B cell (primary cell): ENCODE results near the gene MAP3K13. TPM values are rescaled to one million over a fixed set of nuclear protein-coding genes. Genes with fewer than 3 reads are reported as not detected.

Source experiments
- ATAC-seq: fragments of 200-7000 bp; cut with Tn5 transposase; one replicate; pipeline ENCODE4 v1.10.0; 2021; ENCODE audit warnings: low read depth, mild to moderate bottlenecking, moderate number of reproducible peaks, moderate library complexity
- CTCF ChIA-PET: fragments of 350-600 bp; sonication (Branson Sonifier 250); formaldehyde crosslinking; loops from one replicate; lab custom pipeline; 2021; ENCODE audit warnings: antibody characterized with exemption, inconsistent platforms; lab: Charles Lee
- POLR2A ChIA-PET: fragments of 350-600 bp; sonication (Branson Sonifier 250); formaldehyde crosslinking; loops from one replicate; lab custom pipeline; 2021; ENCODE audit warnings: antibody characterized with exemption; lab: Charles Lee
- DNase-seq: peaks from one replicate; pipeline ENCODE4 v3.0.0; 2013
- H2AFZ ChIP-seq: 2 replicates; pipeline ENCODE4 v1.6.1; 2012; ENCODE audit warnings: mild to moderate bottlenecking, low read depth, low read length; ENCODE audit not compliant: insufficient read depth, poor library complexity, severe bottlenecking
- H3K27ac ChIP-seq, 2 donors: 1 replicate in 1 of 2; 2 replicates in 1 of 2; pipeline ENCODE4 v1.5.1; 2012 to 2013; ENCODE audit warnings: low read length in 2 of 2, mild to moderate bottlenecking in 2 of 2, moderate library complexity in 1 of 2
- H3K27me3 ChIP-seq, 4 experiments: fragments of 200-600 bp in 1 of 4; sonication (generic) in 1 of 4; replicated peaks in 1 of 4; 1 replicate in 2 of 4; 2 replicates in 2 of 4; pipeline versions ENCODE4 v1.6.1 to v1.7.0; 2013 to 2016; ENCODE audit warnings: low read length in 3 of 4, mild to moderate bottlenecking in 2 of 4, mixed read lengths in 1 of 4, moderate library complexity in 1 of 4; ENCODE audit not compliant: insufficient read depth in 4 of 4, control insufficient read depth in 3 of 4; ENCODE audit errors: control extremely low read depth in 1 of 4
- H3K36me3 ChIP-seq, 2 experiments: replicated peaks in 1 of 2; 1 replicate in 1 of 2; 2 replicates in 1 of 2; pipeline versions ENCODE4 v1.6.1 to v1.7.1; 2013; ENCODE audit warnings: low read length in 1 of 2; ENCODE audit not compliant: insufficient read depth in 2 of 2, control insufficient read depth in 1 of 2; ENCODE audit errors: control extremely low read depth in 1 of 2, extremely low read depth in 1 of 2
- H3K4me1 ChIP-seq, 2 donors: fragments of 200-600 bp in 1 of 2; sonication (generic) in 1 of 2; 1 replicate in 1 of 2; 2 replicates in 1 of 2; pipeline versions ENCODE4 v1.5.1 to v1.6.1; 2013 to 2017; ENCODE audit warnings: low read length in 2 of 2; ENCODE audit not compliant: control insufficient read depth in 2 of 2, insufficient read depth in 2 of 2
- H3K4me2 ChIP-seq: replicated peaks from 2 replicates; pipeline ENCODE3; 2012; ENCODE audit warnings: mild to moderate bottlenecking, low read depth, low read length; ENCODE audit not compliant: poor library complexity, severe bottlenecking
- H3K4me3 ChIP-seq, 5 experiments: fragments of 200-600 bp in 1 of 5; sonication (generic) in 1 of 5; 1 replicate in 3 of 5; 2 replicates in 2 of 5; pipeline versions ENCODE4 v1.5.1 to v1.7.0; 2011 to 2016; ENCODE audit warnings: low read length in 4 of 5, mild to moderate bottlenecking in 4 of 5, low read depth in 2 of 5, control low read depth in 1 of 5, moderate library complexity in 1 of 5; ENCODE audit not compliant: insufficient read depth in 1 of 5; ENCODE audit errors: control extremely low read depth in 1 of 5, extremely low read depth in 1 of 5
- H3K79me2 ChIP-seq: fragments of 200-600 bp; sonication (generic); one replicate; pipeline ENCODE4 v1.6.0; 2016; ENCODE audit warnings: low read length; ENCODE audit not compliant: control insufficient read depth, insufficient read depth
- H3K9ac ChIP-seq: fragments of 200-600 bp; sonication (generic); 2 replicates; pipeline ENCODE4 v1.6.1; 2017; ENCODE audit warnings: mild to moderate bottlenecking, low read length, moderate library complexity
- H3K9me3 ChIP-seq, 3 donors: one replicate each; pipeline versions ENCODE4 v1.6.1 to v1.7.1; 2013; ENCODE audit warnings: low read length in 2 of 3; ENCODE audit not compliant: control insufficient read depth in 2 of 3, insufficient read depth in 1 of 3; ENCODE audit errors: control extremely low read depth in 1 of 3
- H4K20me1 ChIP-seq: 2 replicates; pipeline ENCODE4 v1.6.0; 2012; ENCODE audit warnings: mild to moderate bottlenecking, low read length; ENCODE audit not compliant: insufficient read depth, control insufficient read depth, poor library complexity, severe bottlenecking
- H3K27ac Mint-ChIP-seq: one replicate; pipeline ENCODE4 v1.8.0; 2021; ENCODE audit warnings: mixed read lengths
- H3K27me3 Mint-ChIP-seq: one replicate; pipeline ENCODE4 v1.8.0; 2021; ENCODE audit warnings: mixed read lengths
- H3K4me1 Mint-ChIP-seq: one replicate; pipeline ENCODE4 v1.8.0; 2021; ENCODE audit warnings: mixed read lengths
- H3K4me3 Mint-ChIP-seq: one replicate; pipeline ENCODE4 v1.8.0; 2021; ENCODE audit warnings: mixed read lengths
- H3K9me3 Mint-ChIP-seq: one replicate; pipeline ENCODE4 v1.8.0; 2022; ENCODE audit warnings: mixed read lengths; ENCODE audit not compliant: insufficient read depth
- CTCF ChIP-seq: fragments of 200-600 bp; IDR thresholded peaks from one replicate; pipeline ENCODE4 v1.8.0; 2022; ENCODE audit warnings: antibody characterized with exemption, mild to moderate bottlenecking
- EZH2 ChIP-seq: IDR thresholded peaks from 2 replicates; pipeline ENCODE4 v1.6.1; 2012; ENCODE audit warnings: borderline replicate concordance, low read depth, mild to moderate bottlenecking, moderate library complexity, low read length; ENCODE audit not compliant: insufficient read depth, poor library complexity, severe bottlenecking
- WGBS: methylation state at CpG from one replicate; pipeline ENCODE4 v1.1.5; 2013; ENCODE audit warnings: missing lambda C conversion rate; ENCODE audit not compliant: insufficient coverage; 5-methylcytosine and 5-hydroxymethylcytosine counted together
- intact Hi-C: fragments of 100-400 bp; cut with micrococcal nuclease; formaldehyde crosslinking; loops from one replicate; pipeline ENCODE4 v1.10.0; 2022
- polyA plus RNA-seq: library from polyadenylated mRNA; depleted of rRNA; stranded (reverse); fragments of >200 nt; gene quantifications from 2 replicates; pipeline ENCODE4 v1.2.3, GENCODE V29; 2012
- total RNA-seq, 2 donors: library from RNA; stranded (reverse); fragments of 120-200 nt in 1 of 2; gene quantifications; 1 replicate in 1 of 2; 2 replicates in 1 of 2; pipeline versions ENCODE4 v1.2.3 to v1.2.4, GENCODE V29; 2013 to 2022

Gene MAP3K13
- total and polyA plus RNA-seq, 2 donors (not counting 1 experiment from before 2014, with no cell fraction given), result 5.7 to 9.2 TPM

DNA sequence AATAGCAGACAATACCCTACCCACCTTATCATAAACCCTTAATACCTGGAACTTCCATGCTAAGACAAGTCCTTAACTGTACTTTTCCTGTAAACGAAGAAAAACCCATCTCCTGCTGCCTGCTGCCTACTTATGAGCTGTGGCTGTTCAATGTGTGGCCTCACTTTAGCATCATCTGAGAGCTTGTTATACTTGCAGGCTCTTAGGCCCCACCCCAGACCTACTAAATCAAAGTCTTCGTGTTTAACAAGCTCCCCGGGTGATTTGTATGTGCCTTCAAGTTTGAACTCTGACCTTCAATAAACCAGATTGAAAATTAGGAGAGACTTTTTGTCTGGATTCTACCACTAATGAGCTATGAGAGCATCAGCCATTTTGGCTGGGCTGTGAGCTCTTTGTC lies 106.6 kb downstream of the MAP3K13 start:
- 90% methylated on average over 2 of the region's 3 CpGs for WGBS
- no peaks in the 10 kb centered on the region for H3K9me3 ChIP-seq
- no peaks in the 10 kb centered on the region for H3K79me2 ChIP-seq
- no peaks in the 10 kb centered on the region for H4K20me1 ChIP-seq
- POLR2A ChIA-PET, result interaction anchor here (0.6 kb wide), 1 partner anchor 1721 kb away, joined by 3 read pairs; no protein-coding TSS in a partner anchor
- Mint-ChIP-seq H3K27me3 (no peaks in the 10 kb centered on the region), H3K27ac (no peak overlapping the region), H3K4me3 (no peak overlapping the region), H3K4me1 (peaks cover 7% of the 10 kb centered on the region), H3K9me3 (no peaks in the 10 kb centered on the region)
- CTCF ChIA-PET, result no interaction called here
- ATAC-seq, result no peak
- no peak overlapping the region for H2AFZ ChIP-seq
- DNase-seq, result no peak
- no peak overlapping the region for H3K4me2 ChIP-seq
- no peak overlapping the region for H3K4me3 ChIP-seq
- no peaks in the 10 kb centered on the region for H3K27me3 ChIP-seq
- no peak overlapping the region for H3K9ac ChIP-seq
- H3K36me3 ChIP-seq, result no peaks in the 10 kb centered on the region
- peaks cover 0 to 6% of the 10 kb centered on the region in 2 donors for H3K4me1 ChIP-seq
- intact Hi-C loops, result no loop called here
- TF ChIP-seq CTCF (no peak), EZH2 (no peak)
- H3K27ac ChIP-seq, result no peak overlapping the region

GRCh38 chr3:185470323-185470722 lies 107.4 kb downstream of the MAP3K13 start:
- H3K4me3 ChIP-seq, result no peak overlapping the region

More at GRCh38 chr3:185470323-185470722, 107.4 kb downstream of the MAP3K13 start:
- intact Hi-C loops, result no loop called here
- no peak overlapping the region for H3K4me3 Mint-ChIP-seq
- TF ChIP-seq EZH2, result no peak
- no peak for TF ChIP-seq CTCF
- POLR2A ChIA-PET, result no interaction called here
- Histone ChIP-seq H4K20me1 (no peaks in the 10 kb centered on the region), H3K79me2 (no peaks in the 10 kb centered on the region), H3K27me3 (no peaks in the 10 kb centered on the region), H3K4me2 (no peak overlapping the region), H3K9me3 (no peaks in the 10 kb centered on the region), H3K36me3 (no peaks in the 10 kb centered on the region), H3K9ac (no peak overlapping the region), H2AFZ (no peak overlapping the region), H3K4me1 (peaks cover 0 to 6% of the 10 kb centered on the region in 2 donors), H3K27ac (no peak overlapping the region)
- H3K27me3 Mint-ChIP-seq, result no peaks in the 10 kb centered on the region
- DNase-seq (no peak), ATAC-seq (no peak)
- no peaks in the 10 kb centered on the region for H3K9me3 Mint-ChIP-seq
- H3K4me1 Mint-ChIP-seq, result peaks cover 7% of the 10 kb centered on the region
- CTCF ChIA-PET, result no interaction called here
- no peak overlapping the region for H3K27ac Mint-ChIP-seq
- WGBS, result 88% methylated on average over 1 of the region's 3 CpGs
